ENCODE measurements around the gene RALGAPA2. TPM values are rescaled to one million over a fixed set of nuclear protein-coding genes. Genes with fewer than 3 reads are reported as not detected.

Gene RALGAPA2
- total RNA-seq, 1 experiment from 2014 or later = 18.2 TPM

DNA sequence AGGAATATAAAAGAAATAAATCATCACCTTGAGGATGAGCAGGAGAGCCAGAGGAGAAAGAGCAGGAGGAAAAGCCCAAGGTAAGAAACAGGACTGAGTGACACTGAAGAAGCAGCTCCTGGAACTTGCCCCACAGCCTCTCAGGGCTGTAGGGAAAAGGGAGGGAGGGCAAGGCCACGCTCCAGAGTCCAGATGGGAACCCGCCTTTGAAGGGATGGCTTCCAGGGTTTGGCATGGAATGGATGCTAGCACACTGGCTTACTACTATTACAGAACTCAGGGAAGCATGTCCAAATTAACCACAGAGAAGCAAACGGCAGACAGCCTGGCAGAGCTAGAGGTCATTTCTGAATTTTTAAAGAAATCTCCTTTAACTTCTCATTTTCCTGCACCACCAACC is 26.8 kb downstream of the RALGAPA2 start:
- ChIA-PET POLR2A (no interaction called here), CTCF (no interaction called here)
- Mint-ChIP-seq H3K36me3 (no peaks in the 10 kb centered on the region), H3K27ac (no peak overlapping the region), H3K9me3 (no peaks in the 10 kb centered on the region), H3K4me3 (no peak overlapping the region), H3K4me1 (peaks cover 14% of the 10 kb centered on the region), H3K27me3 (ENCODE audit: low read depth) (no peaks in the 10 kb centered on the region)
- TF ChIP-seq TCF7 (CRISPR knock-in tag; IDR thresholded peaks at IDR 0.05; ENCODE audit: low read depth) = no peak
- TF ChIP-seq, protein P1, sequence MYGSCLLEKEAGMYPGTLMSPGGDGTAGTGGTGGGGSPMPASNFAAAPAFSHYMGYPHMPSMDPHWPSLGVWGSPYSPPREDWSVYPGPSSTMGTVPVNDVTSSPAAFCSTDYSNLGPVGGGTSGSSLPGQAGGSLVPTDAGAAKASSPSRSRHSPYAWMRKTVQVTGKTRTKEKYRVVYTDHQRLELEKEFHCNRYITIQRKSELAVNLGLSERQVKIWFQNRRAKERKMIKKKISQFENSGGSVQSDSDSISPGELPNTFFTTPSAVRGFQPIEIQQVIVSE (CRISPR knock-in tag; IDR thresholded peaks at IDR 0.05; ENCODE audit: borderline replicate concordance) = no peak
- TF ChIP-seq ZNF396 (CRISPR knock-in tag; IDR thresholded peaks at IDR 0.05; ENCODE audit: borderline replicate concordance) = no peak
- no peak for TF ChIP-seq ZNF423 (CRISPR knock-in tag; IDR thresholded peaks at IDR 0.05)
- TF ChIP-seq GRHL2 (CRISPR knock-in tag; IDR thresholded peaks at IDR 0.05; ENCODE audit: insufficient replicate concordance, severe bottlenecking) = no peak
- TF ChIP-seq ZNF263 (CRISPR knock-in tag; IDR thresholded peaks at IDR 0.05; ENCODE audit: low read depth) = no peak
- DNase-seq (ENCODE audit: low spot score) (no peak), ATAC-seq (no peak)

DNA sequence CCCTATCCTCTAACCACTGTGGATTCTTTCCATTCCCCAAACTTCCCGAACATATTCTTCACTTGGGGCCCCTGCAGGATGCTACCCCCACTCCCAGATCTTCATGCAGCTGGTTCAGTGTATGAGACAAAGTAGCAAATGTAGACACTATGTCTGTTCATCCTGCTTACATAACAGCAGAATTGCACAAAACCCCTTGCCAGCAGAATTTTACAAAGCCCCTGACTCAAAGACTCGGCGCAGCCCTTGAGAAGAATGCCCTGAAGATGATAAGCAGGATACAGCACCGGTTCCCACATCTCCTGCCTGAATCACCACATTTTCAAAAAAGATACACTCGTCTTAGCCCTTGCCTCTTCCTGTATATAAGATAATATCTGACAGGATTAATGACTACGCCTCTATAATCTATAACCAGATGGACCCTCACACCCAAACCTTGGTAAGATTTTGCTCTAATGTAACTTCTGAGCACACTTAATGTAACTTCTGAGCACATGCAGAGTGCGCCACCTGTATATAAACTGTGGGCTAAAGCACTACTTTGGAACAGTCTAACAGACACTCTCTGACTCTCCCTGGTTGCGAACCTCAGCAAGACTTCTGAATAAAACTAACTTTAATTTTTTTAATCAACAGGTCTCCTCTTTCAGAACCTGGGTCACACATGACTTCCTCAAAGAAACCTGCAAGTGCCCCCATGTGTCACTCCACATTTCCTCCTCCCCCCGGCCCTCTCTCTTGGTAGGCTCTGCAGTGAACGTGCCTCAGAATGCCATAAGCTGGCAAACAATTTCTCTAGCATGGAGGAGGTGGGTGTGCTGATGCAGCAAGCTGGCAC is 28.7 kb downstream of the RALGAPA2 start:
- Mint-ChIP-seq H3K27ac (0 out of 2 replicates have a peak overlapping the region, but pooled peaks have one; percentile 17), H3K4me3 (no peak overlapping the region), H3K9me3 (no peaks in the 10 kb centered on the region), H3K36me3 (peaks cover under 1% of the 10 kb centered on the region; the same call in 1 of the 2 replicates), H3K4me1 (peaks cover 14% of the 10 kb centered on the region), H3K27me3 (ENCODE audit: low read depth) (no peaks in the 10 kb centered on the region)
- no peak for DNase-seq (ENCODE audit: low spot score)
- no peak for ATAC-seq
- TF ChIP-seq, protein P2, sequence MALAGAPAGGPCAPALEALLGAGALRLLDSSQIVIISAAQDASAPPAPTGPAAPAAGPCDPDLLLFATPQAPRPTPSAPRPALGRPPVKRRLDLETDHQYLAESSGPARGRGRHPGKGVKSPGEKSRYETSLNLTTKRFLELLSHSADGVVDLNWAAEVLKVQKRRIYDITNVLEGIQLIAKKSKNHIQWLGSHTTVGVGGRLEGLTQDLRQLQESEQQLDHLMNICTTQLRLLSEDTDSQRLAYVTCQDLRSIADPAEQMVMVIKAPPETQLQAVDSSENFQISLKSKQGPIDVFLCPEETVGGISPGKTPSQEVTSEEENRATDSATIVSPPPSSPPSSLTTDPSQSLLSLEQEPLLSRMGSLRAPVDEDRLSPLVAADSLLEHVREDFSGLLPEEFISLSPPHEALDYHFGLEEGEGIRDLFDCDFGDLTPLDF (CRISPR knock-in tag; IDR thresholded peaks at IDR 0.05) = no peak
- TF ChIP-seq, protein P3, sequence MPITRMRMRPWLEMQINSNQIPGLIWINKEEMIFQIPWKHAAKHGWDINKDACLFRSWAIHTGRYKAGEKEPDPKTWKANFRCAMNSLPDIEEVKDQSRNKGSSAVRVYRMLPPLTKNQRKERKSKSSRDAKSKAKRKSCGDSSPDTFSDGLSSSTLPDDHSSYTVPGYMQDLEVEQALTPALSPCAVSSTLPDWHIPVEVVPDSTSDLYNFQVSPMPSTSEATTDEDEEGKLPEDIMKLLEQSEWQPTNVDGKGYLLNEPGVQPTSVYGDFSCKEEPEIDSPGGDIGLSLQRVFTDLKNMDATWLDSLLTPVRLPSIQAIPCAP (CRISPR knock-in tag; IDR thresholded peaks at IDR 0.05) = no peak
- TF ChIP-seq, protein P4, sequence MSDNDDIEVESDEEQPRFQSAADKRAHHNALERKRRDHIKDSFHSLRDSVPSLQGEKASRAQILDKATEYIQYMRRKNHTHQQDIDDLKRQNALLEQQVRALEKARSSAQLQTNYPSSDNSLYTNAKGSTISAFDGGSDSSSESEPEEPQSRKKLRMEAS (CRISPR knock-in tag; IDR thresholded peaks at IDR 0.05) = no peak
- TF ChIP-seq, protein P5, sequence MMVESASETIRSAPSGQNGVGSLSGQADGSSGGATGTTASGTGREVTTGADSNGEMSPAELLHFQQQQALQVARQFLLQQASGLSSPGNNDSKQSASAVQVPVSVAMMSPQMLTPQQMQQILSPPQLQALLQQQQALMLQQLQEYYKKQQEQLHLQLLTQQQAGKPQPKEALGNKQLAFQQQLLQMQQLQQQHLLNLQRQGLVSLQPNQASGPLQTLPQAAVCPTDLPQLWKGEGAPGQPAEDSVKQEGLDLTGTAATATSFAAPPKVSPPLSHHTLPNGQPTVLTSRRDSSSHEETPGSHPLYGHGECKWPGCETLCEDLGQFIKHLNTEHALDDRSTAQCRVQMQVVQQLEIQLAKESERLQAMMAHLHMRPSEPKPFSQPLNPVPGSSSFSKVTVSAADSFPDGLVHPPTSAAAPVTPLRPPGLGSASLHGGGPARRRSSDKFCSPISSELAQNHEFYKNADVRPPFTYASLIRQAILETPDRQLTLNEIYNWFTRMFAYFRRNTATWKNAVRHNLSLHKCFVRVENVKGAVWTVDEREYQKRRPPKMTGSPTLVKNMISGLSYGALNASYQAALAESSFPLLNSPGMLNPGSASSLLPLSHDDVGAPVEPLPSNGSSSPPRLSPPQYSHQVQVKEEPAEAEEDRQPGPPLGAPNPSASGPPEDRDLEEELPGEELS (CRISPR knock-in tag; IDR thresholded peaks at IDR 0.05) = no peak
- TF ChIP-seq FOXJ3 (CRISPR knock-in tag; IDR thresholded peaks at IDR 0.05; ENCODE audit: borderline replicate concordance) (no peak), SP1 (CRISPR knock-in tag; conservative IDR thresholded peaks at IDR 0.05) (no peak), NFE2L1 (CRISPR knock-in tag; IDR thresholded peaks at IDR 0.05) (no peak), ZNF138 (CRISPR knock-in tag; conservative IDR thresholded peaks at IDR 0.05) (no peak), SMAD3 (CRISPR knock-in tag; IDR thresholded peaks at IDR 0.05; ENCODE audit: borderline replicate concordance) (no peak), ESRRA (CRISPR knock-in tag; IDR thresholded peaks at IDR 0.05; ENCODE audit: borderline replicate concordance) (no peak), ZBTB21 (CRISPR knock-in tag; IDR thresholded peaks at IDR 0.05; ENCODE audit: borderline replicate concordance) (no peak), EMX1 (CRISPR knock-in tag; IDR thresholded peaks at IDR 0.05) (no peak), TEAD4 (CRISPR knock-in tag; IDR thresholded peaks at IDR 0.05) (no peak), RELA (CRISPR knock-in tag; IDR thresholded peaks at IDR 0.05; ENCODE audit: borderline replicate concordance) (no peak), KAT7 (CRISPR knock-in tag; IDR thresholded peaks at IDR 0.05; ENCODE audit: borderline replicate concordance) (no peak)
- TF ChIP-seq, protein P6, sequence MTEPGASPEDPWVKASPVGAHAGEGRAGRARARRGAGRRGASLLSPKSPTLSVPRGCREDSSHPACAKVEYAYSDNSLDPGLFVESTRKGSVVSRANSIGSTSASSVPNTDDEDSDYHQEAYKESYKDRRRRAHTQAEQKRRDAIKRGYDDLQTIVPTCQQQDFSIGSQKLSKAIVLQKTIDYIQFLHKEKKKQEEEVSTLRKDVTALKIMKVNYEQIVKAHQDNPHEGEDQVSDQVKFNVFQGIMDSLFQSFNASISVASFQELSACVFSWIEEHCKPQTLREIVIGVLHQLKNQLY (CRISPR knock-in tag; IDR thresholded peaks at IDR 0.05) = no peak
- TF ChIP-seq, protein P1 (CRISPR knock-in tag; IDR thresholded peaks at IDR 0.05; ENCODE audit: borderline replicate concordance) = no peak
- TF ChIP-seq, protein P7, sequence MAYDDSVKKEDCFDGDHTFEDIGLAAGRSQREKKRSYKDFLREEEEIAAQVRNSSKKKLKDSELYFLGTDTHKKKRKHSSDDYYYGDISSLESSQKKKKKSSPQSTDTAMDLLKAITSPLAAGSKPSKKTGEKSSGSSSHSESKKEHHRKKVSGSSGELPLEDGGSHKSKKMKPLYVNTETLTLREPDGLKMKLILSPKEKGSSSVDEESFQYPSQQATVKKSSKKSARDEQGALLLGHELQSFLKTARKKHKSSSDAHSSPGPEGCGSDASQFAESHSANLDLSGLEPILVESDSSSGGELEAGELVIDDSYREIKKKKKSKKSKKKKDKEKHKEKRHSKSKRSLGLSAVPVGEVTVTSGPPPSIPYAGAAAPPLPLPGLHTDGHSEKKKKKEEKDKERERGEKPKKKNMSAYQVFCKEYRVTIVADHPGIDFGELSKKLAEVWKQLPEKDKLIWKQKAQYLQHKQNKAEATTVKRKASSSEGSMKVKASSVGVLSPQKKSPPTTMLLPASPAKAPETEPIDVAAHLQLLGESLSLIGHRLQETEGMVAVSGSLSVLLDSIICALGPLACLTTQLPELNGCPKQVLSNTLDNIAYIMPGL (CRISPR knock-in tag; IDR thresholded peaks at IDR 0.05) = no peak
- POLR2A ChIA-PET = no interaction called here
- CTCF ChIA-PET = no interaction called here
